ENCODE results near the gene COL5A1. TPM values are rescaled to one million over a fixed set of nuclear protein-coding genes. Genes with fewer than 3 reads are reported as not detected.
A peak's percentile ranks its signal among the peaks of the same experiment; 100 is the strongest.

Gene COL5A1
- total RNA-seq, 1 donor from 2014 or later: 435 TPM

GRCh38 chr9:134770972-134771971 lies 129.7 kb downstream of the COL5A1 start:
- no peak for DNase-seq

DNA sequence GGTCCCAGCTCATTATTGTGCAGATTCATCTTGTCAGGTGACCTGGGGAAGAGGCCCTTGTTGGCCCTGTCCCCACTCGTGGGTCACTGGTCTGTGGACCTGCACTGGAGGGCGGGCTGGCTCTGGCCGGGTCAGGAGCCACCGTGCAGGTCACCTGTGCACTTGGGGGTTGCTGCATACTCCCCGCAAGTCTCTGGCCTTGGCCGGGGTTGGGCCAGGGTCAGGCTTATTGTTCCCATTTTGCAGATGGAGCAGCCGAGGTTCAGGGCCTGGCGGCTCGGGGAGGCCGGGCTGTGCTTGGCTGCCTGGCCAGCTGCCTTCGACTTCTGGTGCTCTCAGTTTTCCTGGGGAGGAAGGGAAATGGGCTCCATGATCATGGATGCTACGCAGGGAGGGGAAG lies 130.7 kb downstream of the COL5A1 start:
- no peak for DNase-seq

- DNase-seq: no peak
Measured at GRCh38 chr9:134773842-134774241, 132.2 kb downstream of the COL5A1 start.

GRCh38 chr9:134774410-134774809 lies 132.8 kb downstream of the COL5A1 start:
- DNase-seq: no peak

DNA sequence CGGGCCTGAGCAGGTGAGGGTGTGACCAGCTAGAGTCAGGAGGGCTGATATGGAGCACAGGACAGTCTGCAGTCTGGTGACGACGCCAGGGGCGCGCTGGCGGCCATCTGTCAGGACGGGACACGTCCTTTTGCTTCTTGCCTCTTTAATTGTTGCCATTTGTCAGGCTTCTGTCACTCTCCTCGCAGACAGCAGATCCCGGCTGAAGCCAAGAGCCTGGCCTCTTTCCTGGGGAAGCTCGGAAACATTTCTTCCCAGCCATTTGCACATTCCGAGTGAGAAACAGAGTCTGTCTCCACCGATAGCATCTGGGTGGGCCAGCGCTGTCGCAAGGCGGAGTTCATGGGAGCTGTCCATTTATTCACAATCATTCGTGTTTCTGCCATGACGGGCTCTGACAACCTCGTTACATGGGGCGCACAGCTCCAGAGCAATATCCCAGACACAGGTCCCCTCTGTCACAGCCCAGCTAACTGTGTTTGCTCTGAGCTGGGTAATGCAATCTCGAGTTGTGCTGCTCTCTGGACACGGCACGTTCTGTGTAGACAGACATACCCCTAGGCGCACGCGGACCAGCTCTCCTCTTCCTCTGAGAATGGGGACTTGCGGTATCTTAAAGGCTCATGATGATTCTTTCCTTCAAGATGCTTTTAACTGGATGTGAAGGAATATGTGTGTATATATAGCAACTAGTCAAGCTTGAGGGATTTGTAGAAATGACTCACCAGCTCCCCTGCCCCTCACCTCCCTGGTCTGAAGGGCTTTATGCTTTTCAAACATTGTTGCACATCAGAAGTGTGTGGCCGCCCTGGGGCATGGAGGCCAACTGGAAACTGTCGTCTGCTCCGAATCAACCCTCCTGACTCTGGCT lies 133.7 kb downstream of the COL5A1 start:
- peak; percentile 53 for DNase-seq

GRCh38 chr9:134776080-134776796 lies 134.6 kb downstream of the COL5A1 start:
- no peak for DNase-seq

DNA sequence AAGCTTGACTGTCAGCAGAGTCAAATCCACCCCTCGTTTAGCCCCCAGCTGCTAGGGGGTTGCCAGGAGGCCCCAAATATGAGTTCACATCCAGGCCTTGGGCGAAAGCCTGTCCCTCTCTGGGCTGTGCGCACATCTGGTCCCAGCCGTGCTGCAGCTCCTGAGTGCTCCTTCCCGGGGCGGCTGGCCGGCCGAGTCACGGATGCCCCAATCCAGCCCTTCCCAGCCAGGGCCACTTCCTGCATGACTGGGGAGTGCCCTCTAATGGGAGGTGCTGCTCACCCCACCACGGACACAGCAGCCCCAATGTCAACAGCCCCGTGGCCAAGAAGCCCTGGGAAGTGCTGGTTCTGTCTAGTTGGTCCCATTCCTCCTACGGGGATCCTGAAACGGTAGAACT lies 135.6 kb downstream of the COL5A1 start:
- no peak for DNase-seq

DNA sequence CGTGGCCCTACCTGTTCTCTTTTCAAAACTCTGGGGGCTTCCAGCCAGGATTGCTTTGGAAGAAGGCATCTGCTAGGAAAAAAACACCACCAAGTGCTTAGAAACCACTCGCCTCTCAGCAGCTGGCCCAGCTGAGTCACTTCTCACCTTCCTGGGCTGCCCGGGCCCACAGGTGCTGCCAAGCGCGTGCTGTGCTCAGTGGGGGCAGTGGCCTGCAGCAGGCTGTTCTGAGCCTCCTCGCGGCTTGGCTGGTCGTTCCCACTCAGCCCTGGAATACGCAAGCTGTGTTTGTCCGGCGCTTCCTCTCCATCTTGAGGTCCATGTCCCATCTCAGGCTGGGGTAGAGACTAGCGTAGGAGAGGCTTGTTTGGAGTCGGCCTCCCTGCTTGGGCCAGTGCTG lies 136.6 kb downstream of the COL5A1 start:
- DNase-seq: no peak

GRCh38 chr9:134778841-134779411 lies 137.3 kb downstream of the COL5A1 start:
- DNase-seq: peak; percentile 57

DNA sequence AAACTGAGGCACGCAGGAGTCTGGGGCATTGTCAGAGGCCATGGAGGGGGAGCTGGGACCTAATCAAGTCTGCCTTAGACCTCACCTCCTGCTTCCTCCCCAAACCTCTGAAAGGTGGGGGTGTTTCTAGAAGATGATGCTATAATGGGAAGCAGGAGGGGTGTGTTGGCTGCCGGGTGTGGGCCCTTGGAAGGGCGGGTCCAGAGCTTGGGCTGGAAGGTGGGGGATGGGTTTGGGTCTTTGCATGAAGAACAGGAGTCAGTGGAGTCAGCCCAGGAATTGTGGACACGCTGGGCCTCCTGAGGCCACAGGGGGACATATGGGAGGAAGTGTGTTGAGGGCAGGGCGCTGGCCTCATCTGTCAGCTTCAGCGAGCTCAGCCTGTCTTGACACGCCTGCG lies 138.0 kb downstream of the COL5A1 start:
- DNase-seq: no peak

DNA sequence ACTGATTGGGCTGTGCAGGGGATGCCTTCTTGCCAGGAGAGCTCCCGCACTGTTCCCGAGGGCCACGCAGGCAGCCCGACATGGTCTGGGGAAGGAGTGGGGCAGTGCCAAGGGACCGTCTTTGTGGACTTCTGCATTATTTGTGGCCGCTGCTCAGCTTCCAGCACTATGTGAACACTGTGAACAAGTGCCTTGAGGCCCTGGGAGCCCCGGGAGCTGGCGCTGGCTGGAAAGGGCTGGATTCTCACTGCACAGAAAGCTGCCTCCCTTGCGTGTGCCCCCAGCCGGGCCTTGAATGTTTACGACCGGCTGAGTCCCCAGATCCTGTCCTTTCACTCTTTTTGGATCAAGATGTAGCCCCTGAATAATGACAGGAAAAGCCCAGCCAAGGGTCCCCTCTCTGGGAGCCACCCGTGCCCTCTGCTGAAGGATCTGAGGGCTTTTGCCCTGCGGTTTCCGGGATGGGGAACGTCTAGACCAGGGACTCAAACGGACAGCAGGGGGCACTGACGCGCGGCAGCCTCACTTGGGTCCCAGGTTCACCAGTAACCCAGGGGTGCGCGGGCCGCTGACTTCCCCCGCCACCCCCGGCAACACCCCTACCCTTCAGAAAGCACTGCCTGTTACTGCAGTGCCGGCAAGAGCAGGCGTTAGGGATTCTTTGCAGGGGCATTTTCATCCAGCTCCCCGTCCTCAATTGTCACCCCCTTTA lies 140.1 kb downstream of the COL5A1 start:
- no peak for DNase-seq

- peak; percentile 28 for DNase-seq
Measured at GRCh38 chr9:134782921-134783698, 141.5 kb downstream of the COL5A1 start.

DNA sequence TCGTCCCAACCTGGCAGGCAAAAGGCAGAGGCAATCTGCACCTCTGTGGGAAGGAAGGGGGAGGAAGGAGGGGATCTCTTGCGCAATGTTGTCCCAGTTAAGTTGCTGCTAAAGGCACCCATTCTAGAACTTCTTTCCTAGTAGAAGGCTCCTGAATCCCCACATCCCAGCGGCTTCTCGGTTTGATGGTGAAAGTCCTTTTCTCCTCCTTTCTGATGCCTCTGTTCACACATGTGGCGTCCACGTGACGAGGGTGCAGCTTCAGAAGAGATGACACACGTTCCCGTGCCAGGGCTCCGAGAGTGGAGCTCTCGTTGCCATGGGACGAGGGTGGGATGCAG lies 142.1 kb downstream of the COL5A1 start:
- DNase-seq: no peak

GRCh38 chr9:134784577-134785305 lies 143.1 kb downstream of the COL5A1 start:
- DNase-seq: no peak

DNA sequence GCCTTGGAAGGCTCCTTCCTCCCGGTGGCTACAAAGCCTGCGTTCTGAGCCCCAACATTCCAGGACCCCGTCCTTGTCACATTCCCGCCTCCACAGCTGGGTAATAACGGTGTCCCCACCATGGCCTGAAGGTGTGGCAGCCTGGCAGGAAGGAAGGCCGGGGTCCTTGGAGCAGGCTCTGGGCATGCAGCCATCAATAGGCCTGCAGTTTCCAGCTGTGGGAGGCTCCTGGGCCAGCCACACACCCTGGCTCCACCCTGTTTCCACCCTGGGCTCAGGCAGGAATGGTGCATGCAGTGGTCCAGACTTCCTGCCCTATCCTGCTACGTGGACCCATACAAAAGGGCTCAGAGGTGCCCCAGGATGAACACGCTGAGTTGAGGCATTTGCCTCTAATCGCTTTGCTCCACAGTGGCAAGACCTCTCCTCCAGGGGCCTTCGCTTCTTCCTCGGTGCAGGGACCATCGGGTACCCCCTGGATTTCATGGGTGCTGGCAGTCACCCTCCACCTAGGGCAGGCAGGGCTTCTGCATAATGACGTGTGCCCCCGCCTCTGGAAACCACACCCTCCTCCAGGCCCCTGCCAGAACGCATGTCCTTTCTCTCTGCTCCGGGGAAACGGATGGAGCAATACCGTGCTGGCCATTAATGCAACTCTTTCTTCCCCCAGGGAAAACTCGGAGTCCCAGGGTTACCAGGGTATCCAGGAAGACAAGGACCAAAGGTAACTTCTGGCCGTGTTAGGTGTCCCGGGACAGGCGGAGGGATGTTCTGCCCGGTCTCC lies 143.9 kb downstream of the COL5A1 start:
- peak; percentile 67 for DNase-seq

DNA sequence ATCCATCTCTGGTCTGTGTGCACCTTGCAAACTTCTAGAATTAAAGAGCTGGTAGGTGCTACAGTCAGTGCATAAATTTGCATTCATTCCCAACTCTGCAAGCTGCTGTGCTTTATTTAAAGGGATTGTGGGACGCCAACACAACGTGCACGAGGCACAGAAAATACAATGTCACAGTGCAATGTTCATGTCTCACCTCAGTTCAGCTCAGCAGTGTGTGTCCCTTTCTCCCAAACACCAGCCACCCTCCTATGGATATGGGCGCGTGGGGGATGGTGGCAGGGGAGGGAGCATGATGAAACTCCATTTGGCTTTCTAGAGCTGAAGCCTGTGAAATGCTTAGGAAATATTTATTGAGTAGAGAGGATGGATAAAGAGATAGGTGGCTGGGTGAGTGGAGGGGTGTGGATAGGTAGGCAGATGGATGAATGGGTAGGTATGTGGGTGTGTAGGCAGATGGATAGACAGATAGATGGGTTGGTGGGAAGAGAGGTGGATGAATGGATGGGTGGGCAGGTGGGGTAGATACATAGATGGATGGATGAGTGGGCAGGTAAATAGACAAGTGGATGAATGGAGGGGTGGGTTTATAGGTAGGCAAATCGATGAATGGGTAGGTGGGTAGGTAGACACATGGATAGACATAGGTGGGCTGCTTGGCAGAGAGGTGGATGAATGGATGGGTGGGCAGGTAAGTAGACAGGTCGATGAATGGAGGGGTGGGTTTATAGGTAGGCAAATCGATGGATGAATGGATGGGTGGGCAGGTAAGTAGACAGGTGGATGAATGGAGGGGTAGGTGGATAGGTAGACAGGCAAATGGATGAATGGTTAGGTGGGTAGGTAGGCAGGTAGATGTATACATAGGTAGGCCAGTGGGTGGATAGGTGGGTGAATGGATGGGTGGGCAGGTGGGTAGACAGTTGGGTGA lies 146.3 kb downstream of the COL5A1 start:
- no peak for DNase-seq

DNA sequence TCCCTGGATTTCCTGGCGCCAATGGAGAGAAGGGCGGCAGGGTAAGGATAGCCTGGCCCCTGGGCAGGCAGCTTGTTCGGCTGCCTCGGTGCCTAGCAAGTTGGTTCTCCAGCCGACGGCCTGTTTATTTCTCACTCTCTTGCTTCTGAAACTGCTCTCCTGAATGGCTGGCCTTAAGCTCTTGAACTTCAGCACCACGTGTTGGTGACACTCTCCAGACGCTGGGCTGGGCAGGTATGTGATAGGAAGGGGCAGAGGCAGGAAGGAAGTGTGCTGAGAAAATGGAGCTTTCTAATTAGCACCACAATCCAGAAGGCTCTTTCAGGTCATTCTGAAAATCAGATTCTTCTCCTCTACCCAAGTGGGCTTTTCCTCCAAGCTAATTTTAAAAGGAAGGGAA lies 147.6 kb downstream of the COL5A1 start:
- DNase-seq: no peak

DNA sequence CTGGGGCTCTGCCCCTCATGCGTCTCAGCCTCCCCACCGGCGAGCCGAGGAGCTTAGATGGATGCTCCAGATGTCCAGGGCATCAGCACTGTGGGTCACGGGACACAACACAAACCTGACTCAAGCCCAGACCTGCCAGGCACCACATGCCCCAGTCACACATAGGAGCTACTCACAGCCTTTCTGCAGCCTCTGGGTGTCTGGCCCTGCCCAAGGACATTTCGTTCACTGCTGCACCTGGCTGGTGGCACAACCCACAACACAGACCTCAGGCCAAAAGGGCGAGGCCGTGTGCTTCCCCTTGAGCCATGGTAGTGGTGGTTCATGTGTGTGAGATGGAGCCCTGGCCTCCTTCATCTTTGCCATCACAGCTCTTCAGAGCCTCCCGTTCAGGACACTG lies 149.4 kb downstream of the COL5A1 start:
- no peak for DNase-seq

Measured in tongue (tissue), 2 donors.